Stimulated activated CD8-positive, alpha-beta memory T cell treated with anti-CD3 and anti-CD28 coated beads, Interleukin-12 subunit alpha, Interleukin-12 subunit beta, amount 100 ng/mL, for 24 hours (primary cell): Measurements from ENCODE around the gene STEAP2.
A peak's percentile ranks its signal among the peaks of the same experiment; 100 is the strongest.
"Not testable (repeated sequence)": the region's sequence is repeated elsewhere in the genome, so short reads cannot be mapped to it uniquely, and the experiment has no call there.

Experiments
- DNase-seq: peaks from one replicate; pipeline ENCODE4 v3.0.0-alpha.2; 2020; ENCODE audit errors: extremely low read depth

The STEAP2 gene

DNA sequence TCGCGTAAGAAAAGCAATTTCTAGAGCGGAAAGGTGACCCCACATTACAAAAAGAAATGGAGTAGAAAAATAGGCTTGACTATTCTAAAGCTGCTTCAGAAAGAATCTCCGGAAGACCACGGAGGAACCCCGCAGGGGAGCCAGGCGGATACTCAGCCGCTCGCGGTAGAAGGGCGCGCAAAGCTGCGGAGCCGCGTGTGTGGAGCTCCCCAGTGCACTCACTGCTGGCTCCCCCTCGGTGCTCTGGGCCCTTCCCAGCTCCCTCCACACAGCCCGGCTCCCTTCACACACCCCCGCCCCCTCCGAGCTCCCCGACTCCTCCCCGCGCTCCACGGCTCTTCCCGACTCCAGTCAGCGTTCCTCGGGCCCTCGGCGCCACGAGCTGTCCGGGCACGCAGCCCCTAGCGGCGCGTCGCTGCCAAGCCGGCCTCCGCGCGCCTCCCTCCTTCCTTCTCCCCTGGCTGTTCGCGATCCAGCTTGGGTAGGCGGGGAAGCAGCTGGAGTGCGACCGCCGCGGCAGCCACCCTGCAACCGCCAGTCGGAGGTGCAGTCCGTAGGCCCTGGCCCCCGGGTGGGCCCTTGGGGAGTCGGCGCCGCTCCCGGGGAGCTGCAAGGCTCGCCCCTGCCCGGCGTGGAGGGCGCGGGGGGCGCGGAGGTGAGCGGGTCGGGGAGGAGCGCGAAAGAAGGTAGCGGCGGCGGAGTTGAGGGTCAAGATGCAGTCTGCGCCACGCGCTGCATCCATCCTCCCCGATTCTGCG is at the start of gene STEAP2:
TSS of gene STEAP2 (plus strand) at position 350 of the 758 bp plus-strand sequence. CDS start 13,343 bp downstream, outside the sequence.
- DNase-seq = peak; percentile 1

DNA sequence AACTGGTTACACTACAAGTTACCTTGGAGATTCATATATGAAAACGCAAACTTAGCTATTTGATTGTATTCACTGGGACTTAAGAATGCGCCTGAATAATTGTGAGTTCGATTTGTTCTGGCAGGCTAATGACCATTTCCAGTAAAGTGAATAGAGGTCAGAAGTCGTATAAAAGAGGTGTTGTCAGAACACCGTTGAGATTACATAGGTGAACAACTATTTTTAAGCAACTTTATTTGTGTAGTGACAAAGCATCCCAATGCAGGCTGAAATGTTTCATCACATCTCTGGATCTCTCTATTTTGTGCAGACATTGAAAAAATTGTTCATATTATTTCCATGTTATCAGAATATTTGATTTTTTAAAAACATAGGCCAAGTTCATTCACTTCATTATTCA is 48.0 kb upstream of the STEAP2 start:
- DNase-seq = no peak

DNA sequence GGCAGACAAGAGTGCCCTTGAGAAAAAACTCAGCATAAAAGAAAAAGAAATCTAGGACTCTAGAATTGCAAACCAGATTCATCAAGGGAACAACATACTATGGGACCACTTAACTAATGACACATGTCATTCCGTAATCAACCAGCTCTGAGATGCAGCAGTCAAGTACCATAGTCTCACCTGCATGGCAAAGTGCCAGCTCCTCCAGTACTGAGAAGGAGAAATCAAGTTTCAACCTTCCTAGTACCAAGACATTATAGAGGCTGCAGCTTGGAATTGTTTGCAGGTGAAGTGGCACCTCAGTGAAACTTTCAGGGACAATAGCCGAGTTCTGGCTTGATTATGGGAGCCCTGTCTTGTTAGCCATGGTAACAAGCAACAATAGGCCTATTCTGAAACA is 45.8 kb upstream of the STEAP2 start:
- no peak for DNase-seq

DNA sequence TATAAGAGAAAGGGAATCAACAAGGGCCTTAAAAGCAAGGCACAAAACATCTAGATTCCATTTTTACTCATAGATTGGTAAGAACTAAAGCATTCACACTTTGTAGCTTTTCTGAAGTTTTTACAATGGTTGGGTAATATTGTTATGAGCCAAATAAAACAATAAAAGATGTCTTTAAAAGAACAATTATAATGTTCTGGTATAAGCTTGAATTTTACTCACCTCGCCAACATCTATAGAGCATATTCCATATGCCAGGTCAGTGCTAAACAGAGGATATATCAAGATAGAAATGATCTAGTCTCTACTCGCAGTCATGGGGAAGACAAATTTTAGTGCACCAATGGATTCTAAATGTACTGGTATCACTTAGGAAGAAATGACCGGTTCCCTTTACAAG is 45.4 kb upstream of the STEAP2 start:
- no peak for DNase-seq

DNA sequence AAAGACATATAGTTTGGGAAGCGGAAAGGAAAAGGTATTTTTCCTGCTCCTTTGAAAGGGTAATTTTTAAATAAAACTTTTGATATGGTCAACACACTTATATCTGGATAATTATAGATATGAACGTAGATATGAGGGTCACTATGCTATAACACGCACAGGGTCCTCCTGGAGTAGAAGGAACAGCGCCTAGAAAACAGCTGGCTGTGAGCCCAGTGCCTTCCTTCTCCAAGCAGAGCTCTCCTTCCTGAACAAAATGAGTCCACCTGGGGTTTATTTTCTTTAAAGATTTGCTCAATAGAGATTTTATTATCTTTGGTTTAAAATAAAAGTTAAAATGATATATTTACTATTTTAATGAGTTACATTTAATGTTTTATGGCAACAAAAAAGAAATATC is 44.2 kb upstream of the STEAP2 start:
- no peak for DNase-seq

DNA sequence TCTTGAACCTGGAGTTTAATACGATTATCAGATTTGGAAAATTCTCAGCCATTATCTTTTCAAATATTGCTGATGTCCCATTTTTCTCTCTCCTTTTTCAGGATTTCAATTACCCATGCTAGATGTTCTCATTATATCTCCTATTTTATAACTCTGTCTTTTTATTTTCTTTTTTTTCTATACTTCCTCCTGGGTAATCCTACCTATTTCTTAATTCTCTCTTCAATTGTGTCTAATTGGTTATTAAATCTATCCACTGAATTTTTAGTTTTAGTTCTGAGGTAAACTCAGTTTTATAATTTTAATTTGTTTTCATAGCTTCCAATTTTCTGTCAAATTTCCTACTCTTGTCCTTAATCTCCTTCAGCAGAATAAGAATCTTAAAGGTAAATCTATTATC is 41.6 kb upstream of the STEAP2 start:
- DNase-seq = no peak

DNA sequence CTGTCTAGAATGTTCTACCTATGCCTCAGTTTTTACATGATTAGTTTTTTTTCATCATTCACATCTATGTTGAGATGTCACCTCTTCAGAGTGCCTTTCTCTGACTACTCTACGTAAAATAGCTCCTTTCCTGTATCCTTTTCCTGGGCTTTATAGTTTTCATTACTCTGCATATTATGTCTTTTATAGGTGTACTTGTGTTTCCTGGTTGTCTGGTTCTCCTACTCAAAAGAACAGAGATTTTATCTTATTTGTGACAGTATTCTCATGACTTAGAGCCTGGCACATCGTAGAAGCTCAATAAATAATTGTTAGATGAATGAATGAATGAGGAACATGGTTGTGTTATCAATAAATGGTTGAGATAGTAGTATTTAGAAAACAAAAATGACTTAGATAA is 39.4 kb upstream of the STEAP2 start:
- no peak for DNase-seq

DNA sequence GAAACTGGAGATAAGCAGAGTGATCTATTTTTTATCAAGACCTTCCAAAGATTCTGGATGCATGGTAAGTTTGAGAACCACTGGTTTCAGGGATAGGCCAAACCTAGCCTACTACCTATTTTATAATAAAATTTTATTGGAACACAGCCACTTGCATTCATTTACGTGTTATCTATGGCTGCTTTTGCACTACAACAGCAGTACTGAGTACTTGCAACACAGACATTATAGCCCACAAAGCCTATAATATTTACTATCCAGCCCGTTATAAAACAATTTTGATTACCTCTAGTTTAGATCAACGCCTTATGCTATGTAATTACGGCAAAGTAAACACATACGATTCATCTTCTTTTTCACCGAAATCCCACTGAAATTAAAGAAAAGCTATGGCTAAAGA is 38.9 kb upstream of the STEAP2 start:
- DNase-seq = no peak

DNA sequence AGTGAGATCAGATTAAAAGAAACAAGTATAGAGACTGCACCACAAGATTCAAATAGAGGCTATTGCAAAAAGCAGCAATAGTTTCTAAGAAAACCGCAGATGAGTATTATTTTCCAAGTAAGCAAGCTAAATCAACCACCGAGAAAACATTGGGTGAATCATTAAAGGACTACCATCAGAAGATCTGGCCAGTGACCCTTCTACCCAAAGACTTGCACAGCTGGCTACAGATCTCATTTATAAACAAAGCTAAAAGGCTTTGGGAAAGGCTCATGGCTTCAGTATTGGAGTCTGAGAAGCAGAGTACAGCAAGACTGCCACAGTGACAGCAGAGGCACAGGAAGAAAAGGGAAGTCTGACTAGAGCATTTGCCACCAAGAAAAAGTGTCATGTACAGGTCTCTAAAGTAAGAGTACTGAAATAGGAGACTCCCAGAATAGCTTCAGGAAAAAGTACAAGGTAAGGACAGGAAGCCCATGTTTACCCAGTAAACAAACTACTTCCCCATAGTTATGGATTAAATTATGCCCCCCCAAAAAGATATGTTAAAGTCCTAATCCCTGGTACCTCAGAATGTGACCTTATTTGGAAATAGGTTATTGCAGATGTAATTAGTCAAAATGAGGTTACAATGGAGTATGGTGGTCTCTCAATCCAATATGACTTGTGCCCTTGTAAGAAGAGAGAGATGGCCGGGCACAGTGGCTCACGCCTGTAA is 38.3 kb upstream of the STEAP2 start:
- no peak for DNase-seq

DNA sequence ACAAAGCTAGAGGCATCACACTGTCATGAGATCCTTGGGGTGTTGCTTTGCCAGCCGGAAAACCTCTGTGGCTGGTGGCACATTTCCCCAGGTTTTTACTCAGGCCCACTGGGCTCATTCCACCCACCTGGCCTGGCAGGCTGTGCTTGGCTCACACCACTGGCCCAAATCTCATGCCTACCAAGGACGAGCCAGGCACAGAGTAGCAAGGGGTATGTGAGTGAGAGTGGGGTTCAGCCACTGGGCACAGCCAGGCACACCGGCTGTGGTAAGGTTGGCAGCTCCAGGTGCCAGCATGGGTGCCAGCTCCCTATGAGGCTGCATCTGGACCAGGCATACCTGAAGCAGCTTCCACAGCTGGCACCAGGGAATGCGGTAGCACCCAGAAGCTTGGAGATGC is 35.9 kb upstream of the STEAP2 start:
- DNase-seq = no peak

DNA sequence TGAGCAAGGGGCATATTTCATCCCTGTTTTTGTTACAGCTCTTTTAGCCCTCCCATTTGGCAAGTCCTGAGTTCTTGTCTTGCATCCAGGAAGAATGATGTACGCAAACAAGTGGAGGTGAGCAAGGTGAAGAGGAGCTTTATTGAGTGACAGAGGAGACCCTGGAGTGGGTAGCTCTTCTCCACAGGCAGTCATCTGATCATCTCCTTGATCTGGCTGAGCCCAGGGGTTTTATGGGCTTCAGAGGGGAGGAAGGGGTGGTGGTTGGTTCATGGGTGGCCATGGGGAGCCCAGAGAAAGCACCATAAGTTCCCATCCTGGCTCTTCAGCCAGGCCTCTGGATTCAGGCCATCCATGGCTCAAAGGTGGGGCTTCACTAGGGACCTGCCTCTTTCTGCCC is 35.3 kb upstream of the STEAP2 start:
- no peak for DNase-seq

DNA sequence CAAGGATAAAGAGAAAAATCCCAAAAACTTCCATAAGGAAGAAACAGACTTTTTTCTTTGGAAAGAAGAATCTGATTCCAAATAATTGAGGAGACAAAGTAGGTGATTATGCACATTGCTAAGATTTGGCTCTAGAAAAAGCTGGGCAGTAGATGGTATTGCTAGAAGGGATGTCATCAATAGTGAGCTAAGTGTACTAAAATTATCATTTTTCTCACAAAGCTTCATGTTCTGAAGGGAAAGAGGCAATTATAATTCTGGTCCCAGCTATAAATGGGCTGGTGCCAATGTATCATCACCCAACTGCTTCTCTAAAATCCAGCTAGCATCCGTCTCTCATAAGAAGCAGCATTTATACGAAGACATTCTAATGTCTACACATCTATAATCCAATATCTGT is 33.4 kb upstream of the STEAP2 start:
- DNase-seq = no peak

DNA sequence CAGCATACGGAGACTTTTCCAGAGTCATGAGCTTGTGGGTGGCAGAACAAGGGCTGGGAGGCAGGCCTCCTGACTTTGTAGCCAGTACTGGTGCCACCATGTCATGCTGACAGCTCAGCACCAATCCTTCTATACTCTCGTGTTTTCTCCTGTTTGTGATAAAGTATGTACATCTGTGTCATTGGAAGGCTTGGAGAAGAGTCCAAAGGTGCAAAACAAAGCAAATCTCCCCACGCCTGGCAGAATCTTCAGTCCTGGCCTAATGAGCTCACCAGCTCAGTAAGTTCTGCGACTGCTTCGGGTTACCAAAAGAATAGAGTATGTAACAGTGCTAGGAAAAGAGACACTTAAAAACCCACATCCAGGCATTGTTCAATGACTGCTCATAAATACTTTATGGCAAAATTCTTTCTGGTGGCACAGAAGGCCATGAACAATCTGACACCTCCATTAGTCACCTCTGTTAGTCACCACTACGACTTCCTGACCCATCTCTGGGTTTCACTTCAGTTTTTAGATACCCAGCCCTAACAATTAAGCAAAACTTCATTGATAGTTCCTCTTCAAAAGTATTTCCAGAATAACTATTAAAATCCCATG is 32.8 kb upstream of the STEAP2 start:
- DNase-seq = no peak

DNA sequence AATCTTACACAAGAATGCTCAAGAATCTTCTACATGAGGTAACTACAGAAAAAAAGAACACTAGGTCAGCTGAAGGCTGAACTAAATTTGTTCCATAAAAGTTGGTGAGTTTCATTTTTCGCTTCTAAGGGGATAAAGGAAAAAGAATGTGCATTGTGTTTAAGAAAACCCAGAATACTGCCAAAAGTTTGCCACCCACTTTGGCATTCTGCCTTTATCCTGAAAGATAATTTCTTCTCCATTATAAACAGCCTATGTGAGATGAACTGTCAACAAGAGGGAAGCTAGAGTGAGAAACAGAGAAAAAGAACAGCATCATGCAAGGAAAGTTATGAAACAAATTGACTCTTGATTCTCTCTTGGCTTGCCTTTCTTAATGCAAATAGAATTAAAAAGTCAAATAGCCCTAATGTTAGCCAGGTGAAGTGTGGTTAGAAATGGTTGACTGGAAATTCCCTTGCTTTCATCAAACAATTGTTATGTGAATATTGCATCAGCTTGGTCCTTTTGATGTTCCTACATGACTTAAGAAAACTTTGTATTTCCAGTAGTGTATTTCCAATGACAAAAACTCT is 31.4 kb upstream of the STEAP2 start:
- no peak for DNase-seq

DNA sequence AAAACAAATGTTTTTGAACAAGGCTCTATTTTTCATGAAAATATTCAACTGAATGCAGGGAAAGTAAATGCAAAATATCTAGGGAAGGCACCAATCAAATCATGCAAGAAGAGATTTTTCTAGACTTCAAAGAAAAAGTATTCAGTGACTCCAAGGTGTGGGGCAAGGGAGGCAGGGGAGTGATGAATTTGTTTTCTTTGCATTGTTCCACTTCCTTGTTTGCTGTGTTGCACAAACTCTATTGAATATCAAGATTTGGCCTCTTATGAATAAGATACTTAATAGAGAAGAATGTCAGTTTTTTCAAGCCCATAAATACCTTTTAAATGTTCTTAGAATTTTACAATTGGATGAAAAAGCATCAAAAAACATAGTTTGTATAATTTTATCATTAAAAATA is 30.9 kb upstream of the STEAP2 start:
- no peak for DNase-seq

DNA sequence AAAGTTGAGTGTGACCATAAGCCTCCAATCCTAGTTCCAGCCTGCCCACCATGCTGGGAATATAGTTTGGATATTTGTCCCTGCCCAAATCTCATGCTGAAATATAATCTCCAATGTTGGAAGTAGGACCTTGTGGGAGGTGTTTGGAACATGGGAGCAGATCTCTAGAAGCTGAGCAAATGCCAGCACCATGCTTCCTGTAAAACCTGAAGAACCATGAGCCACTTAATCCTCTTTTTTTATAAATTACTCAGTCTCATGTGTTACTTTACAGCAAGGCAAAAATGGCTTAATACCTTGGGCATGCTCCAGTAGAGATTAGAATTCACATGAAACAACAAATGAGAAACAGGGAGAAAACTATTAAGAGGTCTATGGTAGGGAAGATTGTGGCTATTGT is 30.1 kb upstream of the STEAP2 start:
- no peak for DNase-seq

DNA sequence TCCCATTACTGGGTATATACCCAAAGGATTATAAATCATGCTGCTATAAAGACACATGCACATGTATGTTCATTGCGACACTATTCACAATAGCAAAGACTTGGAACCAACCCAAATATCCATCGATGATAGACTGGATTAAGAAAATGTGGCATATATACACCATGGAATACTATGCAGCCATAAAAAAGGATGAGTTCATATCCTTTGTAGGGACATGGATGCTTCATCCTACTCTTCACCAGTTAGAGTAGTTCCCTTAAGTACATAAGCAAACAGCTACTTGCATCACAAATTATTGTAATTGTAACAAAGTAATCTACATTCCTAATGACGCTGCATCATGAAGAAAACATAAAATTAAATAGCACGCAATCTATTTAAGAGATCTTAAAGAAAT is 25.2 kb upstream of the STEAP2 start:
- DNase-seq = not testable (repeated sequence)

DNA sequence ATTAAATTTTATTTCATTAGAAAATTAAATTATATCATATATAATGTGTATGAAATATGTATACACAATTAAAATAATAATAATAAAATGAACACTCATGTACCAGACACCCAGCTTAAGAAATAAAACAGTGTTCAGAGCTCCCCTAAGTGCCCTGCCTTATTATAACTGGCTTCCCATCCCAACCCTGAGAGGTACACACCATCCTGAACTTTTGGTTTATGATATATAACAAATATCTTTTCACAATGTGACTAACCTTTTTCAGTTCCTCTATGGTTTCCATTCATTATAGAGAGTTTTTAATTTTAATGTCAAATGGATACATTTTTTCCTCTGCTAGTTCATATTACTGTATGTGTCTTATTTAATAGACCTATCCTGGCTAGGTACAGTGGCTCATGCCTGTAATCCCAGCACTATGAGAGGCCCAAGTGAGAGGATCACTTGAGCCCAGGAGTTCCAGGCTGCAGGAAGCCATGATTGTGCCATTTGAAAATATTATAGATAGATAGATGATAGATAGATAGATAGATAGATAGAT is 24.0 kb upstream of the STEAP2 start:
- DNase-seq = no peak

DNA sequence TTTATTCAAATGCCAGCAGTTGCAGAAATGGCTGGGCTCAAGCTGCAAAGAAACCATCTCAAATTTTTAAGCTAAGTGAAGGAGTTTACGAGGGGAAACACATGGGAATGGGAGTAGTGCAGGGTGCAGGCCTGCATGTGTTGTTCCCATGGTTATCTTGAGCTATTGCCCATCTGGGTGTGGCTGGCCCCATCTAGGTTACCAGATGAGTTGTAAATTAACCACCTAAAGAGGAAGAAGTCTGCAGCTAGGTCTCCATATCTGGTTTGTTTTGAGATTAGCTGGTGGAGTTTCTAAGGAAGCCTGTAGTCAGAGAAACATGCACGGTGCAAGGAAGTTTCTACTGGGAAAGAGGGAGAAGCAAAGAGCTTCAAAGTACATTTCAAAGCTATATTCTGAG is 23.3 kb upstream of the STEAP2 start:
- DNase-seq = no peak

DNA sequence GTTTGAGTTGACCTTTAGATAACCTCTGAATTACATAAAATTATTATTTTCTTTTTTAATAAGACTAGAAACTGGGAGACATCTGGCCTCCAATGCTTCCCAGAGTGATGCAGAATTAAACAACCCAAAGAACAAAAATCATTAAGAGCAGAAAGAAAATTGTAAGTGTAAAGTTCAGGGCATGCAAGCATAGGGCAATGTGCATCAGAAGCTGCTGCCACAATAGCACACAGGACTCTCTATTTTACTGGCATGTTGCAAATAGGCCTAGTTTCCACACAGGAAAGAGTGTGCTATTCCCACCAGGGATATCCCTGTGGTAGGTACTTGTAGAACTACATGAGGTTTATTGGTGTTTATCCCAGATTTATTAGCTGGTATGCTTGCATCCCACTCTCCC is 20.5 kb upstream of the STEAP2 start:
- no peak for DNase-seq

DNA sequence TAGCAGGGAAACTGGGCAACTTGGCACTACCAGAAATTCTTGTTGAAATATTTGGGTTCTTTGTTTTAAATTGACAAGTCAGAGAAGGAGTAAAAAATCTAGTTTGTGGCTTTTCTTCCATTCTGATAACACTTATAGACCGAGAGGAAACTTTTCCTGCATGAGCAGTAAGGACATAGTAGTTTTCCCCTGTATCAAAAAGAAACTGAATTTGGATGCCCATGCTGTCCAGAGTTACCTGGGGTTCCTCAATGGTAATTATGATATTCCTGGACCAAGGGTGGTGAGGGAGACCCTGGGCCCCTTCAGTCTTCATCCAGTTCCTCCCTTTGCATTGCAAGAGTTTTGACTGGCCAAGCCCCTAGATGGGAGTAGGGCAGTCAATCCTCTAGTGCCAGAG is 19.9 kb upstream of the STEAP2 start:
- DNase-seq = no peak
